NCI-H1092 (cell line): ENCODE results near the gene ATF5.

Experiments used
- DNase-seq: peaks from one replicate; lab custom pipeline; 2025; lab: John Stamatoyannopoulos, UW

The ATF5 gene

GRCh38 chr19:49977076-49977475 is 48.1 kb downstream of the ATF5 start:
- DNase-seq, result no peak

- DNase-seq, result no peak
Measured at GRCh38 chr19:49977881-49978280, 48.9 kb downstream of the ATF5 start.

GRCh38 chr19:49978324-49978723 is 49.3 kb downstream of the ATF5 start:
- DNase-seq, result no peak

- no peak for DNase-seq
Measured at GRCh38 chr19:49981603-49982593, 52.9 kb downstream of the ATF5 start.
